GM10847 (cell line): ENCODE measurements around the gene DYRK1B.

Source experiments
- POLR2A ChIP-seq: IDR thresholded peaks from 2 replicates; pipeline ENCODE4 v1.6.1; 2011; ENCODE audit not compliant: insufficient read length; ENCODE audit errors: extremely low read depth

The DYRK1B gene

GRCh38 chr19:39788244-39788643 lies 45.7 kb downstream of the DYRK1B start:
- no peak for TF ChIP-seq POLR2A

DNA sequence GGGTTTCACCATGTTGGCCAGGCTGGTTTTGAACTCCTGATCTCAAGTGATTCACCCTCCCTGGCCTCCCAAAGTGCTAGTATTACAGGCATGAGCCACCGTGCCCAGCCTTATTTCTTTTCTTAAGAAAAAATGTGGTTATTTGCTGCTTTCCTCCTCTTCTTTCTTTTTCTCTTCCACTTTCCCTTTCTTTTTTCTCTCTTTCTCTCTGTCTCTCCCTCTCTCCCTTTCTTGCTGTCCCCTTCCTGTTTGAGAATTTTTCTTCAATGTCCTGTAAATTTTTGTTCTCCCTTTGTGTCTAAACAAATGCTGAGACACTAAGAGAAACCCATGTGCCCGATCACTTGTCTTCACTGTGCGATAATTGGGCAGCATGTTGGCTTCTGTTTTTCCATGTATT lies 53.1 kb downstream of the DYRK1B start:
- no peak for TF ChIP-seq POLR2A

GRCh38 chr19:39778763-39779162 lies 55.2 kb downstream of the DYRK1B start, which contains the start of gene LEUTX:
Gene LEUTX (plus strand): TSS chr19:39778854. CDS start chr19:39778921, 67 bp downstream.
- TF ChIP-seq POLR2A, result no peak
